GM10847 (cell line): ENCODE measurements around the gene ST6GAL1.

ENCODE experiments used
- POLR2A ChIP-seq: IDR thresholded peaks from 2 replicates; pipeline ENCODE4 v1.6.1; 2011; ENCODE audit not compliant: insufficient read length; ENCODE audit errors: extremely low read depth

Gene ST6GAL1

DNA sequence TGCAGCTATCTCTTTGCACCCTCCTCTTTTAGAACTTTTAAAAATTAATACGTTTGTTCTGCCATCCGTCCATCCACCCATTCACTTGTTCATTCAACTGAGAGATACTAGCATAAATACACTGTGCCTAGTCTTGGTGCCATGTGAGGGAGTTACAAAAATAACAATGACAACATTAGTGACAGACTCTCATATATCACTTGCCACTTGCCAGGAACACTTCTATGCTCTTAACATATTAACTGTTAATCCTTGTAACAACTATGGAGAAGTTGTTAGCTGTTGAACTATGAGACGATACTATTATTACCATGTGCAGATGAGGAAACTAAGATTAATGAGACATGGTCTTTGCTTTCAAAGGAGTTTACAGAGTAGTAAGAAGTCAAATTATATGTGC, 175.4 kb downstream of the ST6GAL1 start:
- no peak for TF ChIP-seq POLR2A

DNA sequence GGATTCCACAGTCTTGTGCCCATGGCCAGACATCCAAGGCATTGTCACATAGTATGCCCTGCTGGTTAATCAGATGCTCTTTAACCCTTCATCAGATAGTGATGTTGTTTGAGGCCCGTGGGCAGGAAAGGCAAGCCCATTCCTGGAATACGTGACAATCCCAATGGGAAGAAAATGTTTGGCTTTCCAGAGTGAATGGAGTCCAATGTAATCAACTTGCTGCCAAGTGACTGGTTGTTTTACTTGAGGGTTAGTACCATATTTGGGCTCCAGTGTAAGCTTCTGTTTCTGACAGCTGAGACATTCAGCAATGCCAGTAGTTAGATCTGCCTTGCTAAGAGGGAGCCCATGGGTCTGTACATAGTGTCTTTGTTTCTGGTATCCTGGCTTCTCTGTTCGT, 177.7 kb downstream of the ST6GAL1 start:
- no peak for TF ChIP-seq POLR2A

DNA sequence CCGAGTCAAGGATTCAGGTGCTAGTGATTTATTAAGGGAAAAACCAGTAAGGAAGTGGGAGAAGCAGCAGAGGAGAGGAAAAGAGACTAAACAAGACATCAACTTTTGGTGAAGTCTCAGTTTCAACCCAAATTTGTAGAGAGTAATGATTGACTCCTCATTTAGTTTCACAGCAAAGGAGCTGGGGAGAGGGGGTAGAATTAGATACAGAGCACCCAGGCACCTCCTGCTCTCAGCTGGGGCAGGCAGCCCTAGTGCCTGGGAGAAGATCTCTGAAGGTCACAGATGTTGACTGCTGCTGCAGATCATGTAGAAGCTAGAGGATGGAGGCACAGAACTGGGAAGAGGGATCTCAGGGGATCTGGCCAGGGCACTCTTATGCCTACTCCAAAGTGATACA, 179.8 kb downstream of the ST6GAL1 start:
- TF ChIP-seq POLR2A = no peak

DNA sequence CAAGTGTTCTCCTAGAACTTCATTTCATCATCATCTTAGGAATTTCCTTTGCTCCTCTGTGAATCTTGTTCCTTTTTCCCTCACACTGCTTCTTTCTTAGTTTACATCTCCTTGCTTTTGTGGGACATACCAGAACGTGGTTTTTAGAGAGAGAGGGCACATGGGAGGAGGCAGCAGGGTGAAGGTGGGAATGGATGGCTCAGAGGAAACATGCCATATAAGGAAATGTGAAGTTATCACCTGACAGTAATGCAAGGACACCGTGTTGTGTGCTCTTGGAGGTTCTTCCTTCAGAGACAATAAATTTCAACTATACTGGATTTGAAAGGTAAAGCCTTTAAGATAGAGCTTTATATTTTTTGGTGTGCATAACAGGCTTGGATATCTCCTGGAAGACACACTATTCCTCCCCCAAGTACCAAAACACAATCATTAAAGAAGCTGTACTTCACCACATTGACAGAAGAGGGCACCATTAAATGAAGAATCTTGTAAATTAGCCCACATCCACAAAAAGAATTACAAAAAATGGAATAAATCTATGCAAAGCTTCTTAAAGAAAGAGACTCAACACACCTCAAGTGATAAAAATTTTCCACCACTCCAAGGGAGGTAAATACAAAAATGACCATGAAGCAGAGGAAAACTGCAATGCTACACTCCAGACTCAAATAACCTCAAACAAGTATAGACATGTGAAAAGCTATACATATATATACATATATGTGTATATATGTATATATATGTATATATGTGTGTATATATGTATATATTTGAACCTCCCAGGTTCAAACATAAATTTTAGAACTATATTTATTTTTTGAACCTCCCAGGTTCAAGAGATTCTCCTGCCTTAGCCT, 182.8 kb downstream of the ST6GAL1 start:
- no peak for TF ChIP-seq POLR2A

DNA sequence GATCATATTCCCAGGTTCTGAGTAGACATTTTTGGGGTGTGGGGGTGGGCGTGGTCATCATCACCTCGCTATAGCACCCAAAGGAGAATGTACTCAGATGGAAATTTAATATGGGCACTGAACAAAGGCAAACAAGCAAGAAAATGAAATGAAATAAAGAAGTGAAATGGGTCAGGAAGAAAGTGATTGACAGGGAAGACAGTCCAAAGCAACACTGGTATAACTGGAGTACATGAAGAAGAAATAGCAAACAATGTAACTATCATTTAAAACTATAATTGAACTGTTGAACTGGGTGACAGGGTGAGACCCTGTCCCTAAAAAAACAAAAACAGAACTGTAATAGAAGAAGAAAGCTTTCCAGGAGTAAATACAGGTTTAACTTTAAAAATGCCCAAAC, 184.2 kb downstream of the ST6GAL1 start:
- TF ChIP-seq POLR2A = no peak

DNA sequence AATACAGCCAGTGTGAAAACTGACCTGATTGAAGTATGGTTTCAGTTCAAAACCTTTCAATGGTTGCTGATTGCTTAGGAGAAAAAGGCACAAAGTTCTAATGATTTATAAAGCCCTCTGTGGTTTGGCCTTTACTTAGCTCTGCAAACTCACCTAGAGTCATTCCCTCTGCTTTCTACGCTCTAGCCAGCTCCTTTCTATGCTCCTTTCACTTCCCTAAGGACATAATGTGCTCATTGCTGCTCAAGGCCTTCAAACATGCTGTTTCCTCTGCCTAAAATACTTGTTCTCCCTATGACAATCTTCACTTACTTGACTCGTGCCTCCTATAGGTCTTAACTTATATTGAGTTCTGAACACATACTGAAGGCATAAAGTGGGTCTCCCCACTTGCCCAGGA, 190.0 kb downstream of the ST6GAL1 start:
- TF ChIP-seq POLR2A = no peak

DNA sequence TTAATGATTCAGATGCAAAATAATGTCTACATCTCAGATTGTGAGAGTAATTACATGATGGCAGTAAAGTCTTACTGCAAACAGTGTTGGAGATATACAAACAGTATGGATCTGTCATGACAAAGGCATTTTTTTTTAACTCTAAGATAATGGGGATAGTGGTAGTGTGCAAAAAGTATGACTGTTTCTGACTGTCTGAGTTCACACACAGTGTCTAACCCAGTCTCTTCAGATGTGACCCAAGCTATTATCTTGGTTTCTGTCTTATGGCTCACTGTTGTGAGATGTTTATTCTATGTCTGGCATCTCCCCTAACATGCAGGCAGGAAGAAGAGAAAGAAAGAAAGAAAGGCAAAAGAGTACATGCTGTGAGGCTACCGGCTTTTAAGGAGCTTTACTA, 191.9 kb downstream of the ST6GAL1 start:
- no peak for TF ChIP-seq POLR2A

DNA sequence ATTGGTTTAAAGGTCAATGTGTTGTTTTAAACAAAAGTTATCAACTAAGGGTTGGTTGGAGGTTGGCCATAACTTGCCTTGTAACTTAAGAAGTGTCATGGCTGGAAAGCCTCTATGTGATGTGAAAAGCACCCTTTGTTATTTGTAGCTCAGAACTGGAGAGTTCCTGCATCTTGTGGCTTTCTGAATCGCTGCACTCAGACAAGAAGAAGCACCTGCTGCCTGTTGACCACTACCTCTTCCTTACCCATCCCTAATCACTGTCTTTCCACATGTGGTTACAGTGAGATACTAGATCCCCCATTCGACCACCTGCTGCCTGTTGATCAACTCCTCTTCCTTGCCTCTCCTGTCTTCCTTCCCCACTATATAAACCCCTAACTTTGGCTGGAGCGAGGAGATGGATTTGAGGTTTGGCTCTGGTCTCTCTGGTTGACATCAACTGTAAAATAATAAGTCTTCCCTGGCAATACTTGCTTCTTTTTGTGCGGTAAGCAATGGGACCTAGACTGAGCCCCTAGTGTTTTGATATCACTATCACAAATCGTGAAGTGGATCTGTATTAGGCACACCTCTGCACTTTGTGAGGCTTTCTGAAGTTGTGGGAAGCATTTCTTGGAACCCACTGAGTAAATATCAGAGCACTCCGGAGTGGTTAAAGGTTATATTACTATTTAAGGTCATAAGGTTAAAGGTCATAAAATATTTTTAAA, 195.1 kb downstream of the ST6GAL1 start:
- TF ChIP-seq POLR2A = no peak
